ENCODE results near the gene CFAP54.
"Not testable (repeated sequence)": the region's sequence is repeated elsewhere in the genome, so short reads cannot be mapped to it uniquely, and the experiment has no call there.

CFAP54 gene

DNA sequence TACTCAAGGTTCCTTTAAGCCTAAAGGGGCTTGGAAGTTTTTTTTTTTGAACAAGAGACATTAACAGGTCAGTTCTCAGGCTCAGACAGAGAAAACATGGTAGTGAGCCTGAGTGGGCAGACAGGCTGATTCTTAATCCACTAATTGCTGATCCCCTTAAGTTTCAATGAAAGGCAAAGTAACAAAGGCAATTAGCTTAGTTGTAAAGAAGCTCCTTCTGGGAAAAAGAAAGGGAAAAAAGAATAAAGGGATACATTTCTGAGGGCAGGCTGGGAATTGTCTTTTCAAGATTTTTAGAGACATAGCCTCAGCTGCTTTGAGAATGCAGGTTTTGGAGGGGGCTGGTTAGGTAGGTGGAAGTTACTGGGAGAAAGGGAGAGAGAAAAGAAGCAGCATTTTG, 133.8 kb downstream of the CFAP54 start:
- no peak for DNase-seq

DNA sequence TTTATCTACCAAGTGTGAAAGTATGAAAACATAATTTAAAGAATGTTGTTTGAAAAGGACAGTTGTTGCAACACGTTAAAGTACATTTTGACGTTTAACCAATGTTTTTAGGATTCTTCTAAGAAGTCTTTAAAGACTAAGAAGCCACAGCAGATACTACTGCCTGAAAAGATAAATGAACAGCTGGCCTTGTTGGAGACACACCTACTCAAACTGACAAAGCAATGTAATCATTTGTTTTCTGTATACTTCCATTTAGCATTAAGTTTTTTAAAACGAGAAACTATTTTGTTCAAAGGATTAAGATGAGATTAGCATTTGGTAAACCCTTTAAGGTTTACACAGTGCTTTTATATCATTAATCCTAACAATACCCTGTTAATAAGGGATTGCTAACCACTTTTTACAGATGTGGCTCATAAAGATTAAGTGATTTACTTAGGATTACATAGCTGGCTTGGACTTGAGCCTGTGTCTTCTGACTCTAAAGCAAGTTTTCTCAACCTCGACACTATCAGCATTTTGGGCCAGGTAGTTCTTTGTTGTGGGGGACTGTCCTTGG, 134.4 kb downstream of the CFAP54 start:
- no peak for DNase-seq

DNA sequence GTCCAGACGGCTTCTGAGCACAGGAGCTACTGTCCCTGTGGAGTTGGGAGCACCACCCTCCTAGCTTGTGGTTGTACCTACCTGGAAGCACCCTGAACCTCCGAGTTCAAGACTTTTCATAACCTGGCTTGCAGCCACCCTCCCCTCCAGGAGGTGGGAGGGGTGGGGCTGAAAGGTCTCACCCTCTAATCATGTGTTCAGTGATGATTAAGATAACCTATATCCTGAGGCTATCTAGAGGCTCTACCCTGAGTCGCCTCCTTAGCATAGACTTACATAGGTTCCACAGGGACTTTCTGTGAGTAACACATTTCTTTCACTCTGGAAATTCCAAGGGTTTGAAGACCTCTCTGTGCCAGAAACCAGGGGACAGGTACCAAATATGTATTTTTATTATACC, 146.5 kb downstream of the CFAP54 start:
- no peak for DNase-seq

DNA sequence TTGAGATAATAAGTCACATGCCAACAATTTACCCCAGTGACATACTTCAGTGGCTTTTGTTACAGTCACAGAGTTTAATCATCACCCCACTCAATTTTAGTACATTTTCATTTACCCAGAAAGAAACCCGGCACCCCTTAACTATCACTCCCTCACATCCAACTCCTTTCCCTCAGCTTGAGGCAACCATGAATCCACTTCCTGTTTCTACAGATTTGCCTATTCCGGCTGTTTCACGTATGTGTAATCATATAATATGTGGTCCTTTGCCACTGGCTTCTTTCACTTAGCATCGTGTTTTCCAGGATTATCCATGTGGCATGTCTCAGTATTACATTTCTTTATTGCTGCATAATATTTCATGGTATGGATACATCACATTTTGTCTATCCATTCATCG, 147.5 kb downstream of the CFAP54 start:
- DNase-seq: no peak

DNA sequence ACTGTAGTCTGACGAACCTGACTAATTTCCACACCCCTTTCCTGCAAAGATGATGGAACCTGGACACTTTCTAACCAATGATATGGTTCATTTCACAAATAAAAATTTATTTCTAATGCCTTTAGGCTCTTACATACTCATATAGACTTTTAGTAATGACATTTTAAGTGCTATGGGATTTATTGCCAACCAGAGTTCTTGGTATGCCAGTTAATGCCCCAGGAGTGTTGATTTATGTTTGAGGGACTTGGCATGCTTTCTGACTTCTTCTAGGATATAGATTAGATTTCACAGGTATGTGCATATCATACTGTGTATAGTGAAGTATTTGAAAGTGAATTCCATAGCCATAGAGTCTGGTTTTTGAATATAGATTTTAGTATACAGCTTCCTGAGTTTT, 159.5 kb downstream of the CFAP54 start:
- no peak for DNase-seq

DNA sequence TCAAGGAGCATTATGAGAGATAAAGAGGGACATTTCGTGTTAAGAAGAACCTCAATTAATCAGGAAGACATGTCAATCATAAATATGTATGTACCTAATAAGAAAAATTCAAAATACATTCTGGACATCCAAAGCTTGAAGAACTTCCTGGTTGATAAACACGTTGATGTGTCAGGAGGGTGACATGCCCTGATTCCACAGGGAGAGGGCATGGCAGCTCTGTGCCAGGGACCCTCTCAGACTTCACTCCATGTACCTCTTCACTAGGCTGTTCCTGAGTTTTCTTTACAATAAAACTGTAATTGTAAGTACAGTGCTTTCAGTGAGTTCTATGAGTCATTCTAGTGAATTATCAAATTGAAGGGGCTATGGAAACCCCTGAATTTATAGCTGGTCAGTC, 163.5 kb downstream of the CFAP54 start:
- DNase-seq: no peak

DNA sequence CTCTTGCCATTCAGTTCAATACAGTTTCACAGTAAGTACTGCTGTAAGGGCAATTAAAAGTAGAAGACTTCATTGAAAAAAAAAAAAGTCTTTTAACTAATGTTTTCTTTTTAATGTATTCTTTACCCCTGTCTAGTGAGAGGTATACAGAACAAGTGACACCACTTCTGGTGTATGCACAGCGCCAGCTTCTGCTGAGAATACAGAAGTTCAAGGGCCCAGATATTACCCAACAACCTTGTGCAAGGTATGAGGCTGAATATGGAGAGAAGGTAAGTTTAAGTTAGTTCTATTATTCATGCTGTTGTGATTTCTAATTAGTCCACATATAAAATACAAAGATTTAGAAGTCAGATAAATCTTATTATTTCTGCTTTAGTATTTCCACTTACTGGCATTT, 168.7 kb downstream of the CFAP54 start:
- DNase-seq: no peak

DNA sequence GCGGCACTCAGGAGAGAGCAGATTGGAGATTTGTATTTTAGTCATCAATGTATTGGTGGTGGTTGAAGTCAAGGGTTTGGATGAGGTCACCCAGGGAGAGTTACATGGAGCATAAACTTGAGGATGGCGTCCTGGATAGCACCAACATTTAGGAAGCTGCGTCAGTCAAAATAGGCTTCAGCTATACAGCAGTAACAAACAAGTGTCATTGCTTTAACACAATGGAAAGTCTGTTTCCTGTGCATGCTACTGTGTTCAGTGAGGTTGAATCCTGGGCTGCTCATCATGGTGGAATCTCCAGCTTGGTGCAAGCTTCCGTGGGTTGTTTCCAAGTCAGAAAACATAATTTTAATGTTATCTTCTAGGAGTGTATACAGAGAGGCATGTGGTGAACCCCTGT, 180.4 kb downstream of the CFAP54 start:
- DNase-seq: no peak

DNA sequence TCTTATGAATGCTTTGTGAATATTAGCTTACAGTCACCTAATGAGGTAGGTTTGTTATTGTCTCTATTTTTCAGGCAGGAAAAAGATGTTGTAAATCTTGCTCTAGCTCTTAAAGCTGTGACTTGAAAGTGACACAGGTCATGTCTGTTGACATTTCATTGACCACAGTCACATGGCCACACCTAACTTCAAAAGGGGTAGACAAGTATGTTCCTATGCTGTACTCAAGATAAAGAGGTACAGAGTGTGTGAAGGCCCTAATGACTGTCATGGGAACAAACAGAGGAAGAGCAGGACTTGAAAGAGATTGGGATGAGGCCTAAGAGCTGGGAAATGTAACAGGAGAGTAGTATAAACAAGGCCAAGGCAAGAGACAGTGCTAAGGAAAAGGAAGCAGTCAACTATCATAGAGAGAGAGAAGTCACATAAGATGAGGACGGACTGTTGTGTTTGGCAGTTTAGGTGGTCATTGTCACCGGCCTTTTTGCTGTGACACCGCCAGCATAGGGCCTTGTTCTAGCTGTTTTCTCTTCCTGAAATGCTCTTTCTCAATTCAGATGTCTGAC, 181.0 kb downstream of the CFAP54 start:
- no peak for DNase-seq

DNA sequence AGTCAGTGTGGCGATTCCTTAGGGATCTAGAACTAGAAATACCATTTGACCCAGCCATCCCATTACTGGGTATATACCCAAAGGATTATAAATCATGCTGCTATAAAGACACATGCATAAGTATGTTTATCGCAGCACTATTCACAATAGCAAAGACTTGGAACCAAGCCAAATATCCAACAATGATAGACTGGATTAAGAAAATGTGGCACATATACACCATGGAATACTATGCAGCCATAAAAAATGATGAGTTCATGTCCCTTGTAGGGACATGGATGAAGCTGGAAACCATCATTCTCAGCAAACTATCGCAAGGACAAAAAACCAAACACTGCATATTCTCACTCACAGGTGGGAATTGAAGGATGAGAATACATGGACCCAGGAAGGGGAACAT, 186.1 kb downstream of the CFAP54 start:
- DNase-seq: not testable (repeated sequence)

DNA sequence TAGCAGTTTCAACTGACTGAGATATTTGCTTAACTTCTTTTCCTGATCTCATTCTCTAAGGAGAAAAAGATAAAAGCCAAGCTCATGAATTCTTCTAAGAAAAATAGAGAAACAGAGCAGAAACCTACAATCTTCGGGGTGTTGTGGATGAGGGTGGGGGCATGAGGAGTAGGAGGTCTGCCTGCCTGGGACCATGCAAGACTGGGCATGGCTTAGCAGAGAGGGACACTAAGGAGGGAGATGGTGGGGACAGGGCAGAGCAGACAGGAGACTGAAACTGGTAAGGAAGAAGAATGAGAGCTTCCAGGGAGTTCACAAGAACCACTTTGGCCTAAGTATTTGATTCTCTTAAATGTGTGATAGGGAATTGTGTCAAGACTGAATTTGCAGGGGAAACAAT, 188.0 kb downstream of the CFAP54 start:
- no peak for DNase-seq

DNA sequence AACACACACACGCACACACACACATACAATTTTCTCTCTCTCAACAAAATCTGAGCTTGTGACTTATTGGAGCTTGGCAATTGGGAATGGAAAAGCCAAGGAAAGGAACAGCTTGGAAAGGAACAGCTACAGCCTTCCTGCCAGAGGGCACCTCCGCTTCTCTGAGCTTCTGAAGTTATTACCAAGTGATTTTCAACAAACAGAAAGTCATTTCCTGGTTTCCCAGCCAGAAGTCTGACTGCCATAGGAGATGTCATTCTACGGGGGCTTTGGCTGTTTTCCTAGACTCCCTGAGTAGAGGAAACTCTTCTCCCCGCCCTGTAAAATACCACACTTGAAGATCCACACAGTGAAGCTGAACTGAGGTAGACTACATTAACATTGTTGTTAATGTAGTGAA, 198.3 kb downstream of the CFAP54 start:
- no peak for DNase-seq

DNA sequence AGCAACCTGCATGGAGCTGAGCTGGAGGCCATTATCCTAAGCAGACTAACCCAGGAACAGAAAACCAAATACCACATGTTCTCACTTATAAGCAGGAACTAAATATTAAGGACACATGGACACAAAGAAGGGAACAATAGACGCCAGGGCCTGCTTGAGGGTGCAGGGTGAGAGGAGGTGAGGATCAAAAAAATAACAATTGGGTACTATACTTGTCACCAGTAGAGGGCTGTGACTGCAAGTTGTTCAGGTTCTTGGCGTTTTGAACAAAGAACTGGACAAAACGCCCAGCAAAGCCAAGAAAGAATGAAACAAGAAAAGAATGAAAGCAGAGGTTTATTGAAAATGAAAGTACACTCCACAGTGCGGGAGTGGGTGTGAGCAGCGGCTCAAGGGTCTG, 209.1 kb downstream of the CFAP54 start:
- DNase-seq: no peak

DNA sequence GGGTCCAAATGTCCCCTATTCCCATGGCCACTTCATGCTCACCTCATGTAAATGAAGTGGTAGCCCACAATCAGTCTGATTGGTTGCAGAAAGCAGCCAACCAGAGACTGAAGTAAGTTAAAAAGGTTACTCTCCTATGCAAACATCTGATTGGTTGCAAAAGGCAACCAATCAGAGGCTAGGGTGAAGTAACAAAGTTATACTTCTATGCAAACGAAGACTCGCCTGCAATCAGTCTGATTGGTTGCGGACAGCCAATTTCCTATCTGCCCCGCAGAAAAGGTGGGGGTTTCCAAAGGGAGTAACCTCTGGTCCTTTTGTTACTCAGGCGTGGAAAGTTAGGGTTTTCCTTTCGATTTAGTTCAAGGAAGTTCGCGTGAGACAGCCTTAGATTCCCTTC, 209.6 kb downstream of the CFAP54 start:
- DNase-seq: no peak

DNA sequence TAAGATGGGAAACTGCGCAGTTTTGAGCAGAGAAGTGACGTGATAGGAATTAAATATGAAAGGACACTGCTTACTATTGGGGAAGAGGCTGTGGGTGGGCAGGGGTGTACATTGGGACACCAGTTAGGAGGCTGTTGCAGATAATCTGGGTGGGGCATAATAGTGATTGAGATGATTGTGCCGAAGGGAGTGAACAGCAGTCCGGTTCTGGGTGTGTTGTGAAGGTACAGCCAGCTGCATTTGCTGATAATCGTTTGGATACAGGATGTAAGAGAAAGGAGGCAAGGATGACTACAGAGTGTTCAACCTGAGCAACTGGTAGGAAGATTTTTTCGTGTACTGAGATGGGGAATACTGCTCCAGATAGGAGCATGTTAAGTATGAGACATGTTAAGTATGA, 212.5 kb downstream of the CFAP54 start:
- DNase-seq: no peak

DNA sequence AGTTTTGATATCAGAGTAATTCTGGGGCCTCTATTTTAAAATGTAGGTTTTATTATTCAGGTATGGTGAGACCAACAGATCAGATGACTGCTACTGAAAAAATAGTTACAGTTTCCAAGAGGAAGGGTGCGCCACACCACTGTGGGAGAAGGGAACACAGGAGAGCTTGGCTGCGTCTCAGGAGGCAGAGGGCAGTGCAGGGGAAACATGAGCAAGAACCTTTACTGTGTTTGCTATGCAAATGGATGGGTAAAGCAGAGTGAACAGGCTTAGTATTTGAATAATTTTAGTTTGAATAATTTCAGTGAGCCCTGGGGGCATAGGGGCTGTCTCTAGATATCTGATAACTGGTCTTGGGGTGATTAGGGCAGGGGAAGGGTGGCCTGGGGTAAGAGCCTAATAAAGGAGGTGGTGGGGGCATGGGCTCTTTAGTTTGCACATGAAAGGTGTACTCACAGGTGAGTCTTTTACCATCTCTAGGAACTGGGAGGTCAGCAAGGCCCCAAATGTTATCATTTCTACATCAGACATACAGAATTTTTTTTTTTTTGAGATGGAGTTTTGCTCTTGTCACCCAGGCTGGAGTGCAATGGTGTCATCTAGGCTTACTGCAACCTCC, 220.9 kb downstream of the CFAP54 start:
- DNase-seq: no peak

DNA sequence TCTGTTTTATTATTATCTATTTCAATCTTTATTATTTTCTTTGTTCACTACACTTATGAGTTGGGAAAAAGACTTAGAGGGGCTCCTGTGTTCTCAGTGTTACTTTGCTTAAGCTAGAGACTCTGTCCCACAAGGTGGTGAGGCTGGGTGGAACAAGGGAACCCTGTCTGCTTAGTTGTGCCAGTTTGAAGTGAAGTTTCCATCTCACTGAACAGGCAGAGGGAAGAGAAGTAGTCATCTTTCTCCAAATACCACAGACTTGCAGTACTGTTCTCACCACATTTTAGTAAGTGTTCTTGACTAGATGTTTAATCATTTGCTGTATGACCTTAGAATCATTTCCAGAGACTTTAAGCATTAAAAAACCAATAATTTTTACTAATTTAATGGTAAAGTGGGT, 222.0 kb downstream of the CFAP54 start:
- no peak for DNase-seq

DNA sequence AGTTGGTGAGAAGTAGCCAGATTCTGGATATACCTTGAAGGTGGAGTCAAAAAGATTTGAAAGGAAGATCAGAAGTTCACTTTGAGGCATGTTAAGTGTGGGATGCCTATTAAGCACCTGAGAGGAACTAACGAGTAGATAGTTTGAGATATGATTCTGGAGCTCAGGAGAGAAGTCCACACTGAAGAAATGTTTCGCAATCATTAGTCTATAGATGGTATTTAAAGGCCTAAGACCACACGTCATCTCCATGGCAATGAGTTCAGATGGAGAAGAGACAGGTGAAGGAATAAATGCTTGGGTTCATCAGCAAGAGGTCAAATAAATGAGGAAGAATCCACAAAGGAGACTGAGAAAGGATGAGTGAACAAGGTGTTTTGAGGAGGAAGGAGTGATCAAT, 224.8 kb downstream of the CFAP54 start:
- DNase-seq: no peak

DNA sequence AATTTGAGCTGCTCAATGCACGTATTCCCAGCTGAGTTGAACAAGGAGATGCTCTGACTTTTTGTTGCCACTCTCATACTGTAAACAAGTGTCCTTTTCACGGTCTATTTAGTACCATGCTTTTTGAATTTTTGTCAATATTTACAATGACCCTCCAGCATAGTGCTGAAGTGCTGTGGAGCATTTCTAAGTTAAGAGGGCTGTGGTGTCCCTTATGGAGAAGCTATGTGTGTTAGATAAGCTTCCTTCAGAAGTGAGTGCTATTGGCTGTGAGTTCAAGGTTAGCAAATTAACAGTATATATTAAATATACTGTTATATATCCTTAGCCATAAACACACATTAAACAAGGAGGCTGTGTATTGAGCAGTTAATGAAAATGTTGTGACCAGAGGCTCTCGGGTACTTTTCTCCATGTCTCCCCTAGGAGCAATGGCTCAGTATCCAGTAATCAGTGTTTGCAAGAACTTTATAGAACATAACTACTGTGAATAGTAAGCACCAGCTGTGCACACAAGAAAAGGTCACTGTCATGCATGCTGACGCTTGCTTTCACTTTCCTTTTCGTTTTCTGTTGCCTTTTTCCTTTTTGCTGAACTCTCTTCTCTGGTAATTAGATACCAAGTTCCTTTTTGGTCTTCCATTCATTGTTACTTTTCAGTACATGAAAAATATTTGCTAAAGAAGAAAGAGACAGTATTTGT, 230.4 kb downstream of the CFAP54 start:
- peak in 1 of 51 donors; percentile 3 for DNase-seq

DNA sequence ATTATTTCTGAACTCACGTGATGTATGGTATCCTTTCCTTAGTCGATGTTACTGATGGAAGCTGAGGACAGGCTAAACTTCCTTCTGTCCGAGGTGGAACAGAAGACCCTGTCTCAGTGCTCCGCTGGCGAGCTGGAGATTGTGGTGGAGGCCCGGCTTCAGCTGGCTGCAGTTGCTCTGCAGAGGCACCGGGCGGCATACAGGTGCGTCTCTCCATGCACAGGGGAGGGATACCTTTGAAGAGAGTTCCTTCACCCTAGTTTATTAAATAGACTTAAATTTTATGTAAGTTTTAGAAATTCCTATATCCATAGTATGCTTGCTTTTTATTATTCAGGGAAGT, 231.0 kb downstream of the CFAP54 start:
- peak in 1 of 51 donors; percentile 2 for DNase-seq

DNA sequence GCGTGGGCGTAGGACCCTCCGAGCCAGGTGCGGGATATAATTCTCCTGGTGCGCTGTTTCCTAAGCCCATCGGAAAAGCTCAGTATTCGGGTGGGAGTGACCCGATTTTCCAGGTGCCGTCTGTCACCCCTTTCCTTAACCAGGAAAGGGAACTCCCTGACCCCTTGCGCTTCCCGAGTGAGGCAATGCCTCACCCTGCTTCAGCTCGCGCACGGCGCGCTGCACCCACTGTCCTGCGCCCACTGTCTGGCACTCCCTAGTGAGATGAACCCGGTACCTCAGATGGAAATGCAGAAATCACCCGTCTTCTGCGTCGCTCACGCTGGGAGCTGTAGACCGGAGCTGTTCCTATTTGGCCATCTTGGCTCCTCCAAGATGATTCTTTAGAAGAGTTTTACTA, 240.1 kb downstream of the CFAP54 start:
- not testable (repeated sequence) for DNase-seq

DNA sequence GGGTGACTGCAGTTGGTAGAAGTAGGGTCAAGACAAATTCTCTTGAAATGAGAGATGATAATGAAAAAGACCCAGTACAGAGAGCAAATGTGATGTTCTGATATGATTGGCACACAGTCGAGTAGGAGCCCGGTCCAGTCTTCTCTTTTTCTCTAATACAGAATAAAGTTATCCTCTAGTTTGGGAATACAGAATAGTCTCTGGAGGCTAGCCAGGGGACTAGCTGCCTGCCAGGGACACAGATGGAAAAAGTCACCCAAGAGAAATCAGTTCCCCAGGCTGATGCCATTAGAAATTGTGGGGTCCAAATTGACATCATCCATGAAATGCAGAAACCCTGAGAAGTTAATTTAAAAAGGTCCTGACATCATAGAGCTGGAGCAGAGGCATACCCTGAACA, 240.5 kb downstream of the CFAP54 start:
- no peak for DNase-seq

DNA sequence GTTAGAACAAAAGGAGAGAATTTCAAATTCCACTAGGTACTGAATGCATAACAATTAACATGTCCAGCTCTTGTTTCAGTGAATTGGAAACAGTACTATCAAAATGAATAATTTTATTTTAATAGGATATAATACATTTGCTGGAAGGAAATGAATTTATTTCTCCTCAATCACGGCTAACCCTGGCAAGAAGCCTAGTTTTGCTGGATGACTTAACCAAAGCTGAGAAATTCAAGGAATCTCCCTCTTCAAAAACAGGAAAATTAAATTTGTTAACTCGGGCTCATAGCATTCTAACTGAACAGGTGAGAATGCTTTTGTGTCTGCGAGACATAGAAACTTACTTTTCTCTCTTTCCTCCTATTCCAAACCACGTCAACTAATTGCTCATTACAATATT, 254.2 kb downstream of the CFAP54 start:
- DNase-seq: no peak

Measured in hypothalamus (tissue), 51 donors.